ENCODE results near the gene PSTK. TPM values are rescaled to one million over a fixed set of nuclear protein-coding genes. Genes with fewer than 3 reads are reported as not detected.

The PSTK gene
- total and polyA plus RNA-seq, 2 of the 13 experiments (the other 11 are each of a cell fraction or from before 2014, with no cell fraction given): 8.2 to 9.3 TPM

DNA sequence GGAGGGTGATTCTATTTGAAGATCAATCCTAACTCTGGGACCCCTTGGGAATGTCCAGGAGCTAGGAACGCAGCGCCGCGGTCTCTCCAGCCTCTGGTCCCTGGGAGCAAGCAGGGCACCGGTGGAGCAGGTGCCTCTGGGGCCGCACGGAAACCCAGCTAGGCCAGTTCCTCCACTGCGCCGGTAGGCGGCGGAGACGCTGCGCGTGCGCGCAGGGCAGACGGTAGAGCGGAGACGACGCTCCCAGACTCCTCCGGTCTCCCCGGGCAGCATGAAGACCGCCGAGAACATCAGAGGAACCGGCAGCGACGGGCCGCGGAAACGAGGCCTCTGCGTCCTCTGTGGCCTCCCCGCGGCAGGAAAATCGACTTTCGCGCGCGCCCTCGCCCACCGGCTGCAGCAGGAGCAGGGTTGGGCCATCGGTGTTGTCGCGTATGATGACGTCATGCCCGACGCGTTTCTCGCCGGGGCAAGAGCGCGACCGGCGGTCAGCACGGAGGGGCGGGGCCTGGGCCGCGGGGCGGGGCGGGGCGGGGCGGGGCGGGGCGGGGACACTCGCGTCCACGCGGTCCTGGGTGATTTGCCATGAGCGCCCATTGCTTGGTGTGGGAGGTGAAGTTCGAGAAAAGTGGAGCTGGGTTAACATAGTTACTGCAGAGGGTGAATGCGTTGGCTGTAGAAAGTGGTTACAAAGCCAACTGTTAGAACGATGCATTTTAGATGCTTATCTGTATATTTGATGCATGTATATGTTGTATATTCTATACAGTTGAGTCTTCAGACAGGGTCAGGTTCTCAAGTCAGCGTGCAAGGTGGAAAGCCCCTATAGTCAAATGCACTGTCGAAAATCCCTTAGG lies at the start of gene PSTK (continued):
- TF ChIP-seq SCMH1 (CRISPR knock-in tag; IDR thresholded peaks at IDR 0.05; ENCODE audit: borderline replicate concordance) (no peak), ZNF557 (CRISPR knock-in tag; IDR thresholded peaks at IDR 0.05) (peak; percentile 88), CBX1 (IDR thresholded peaks at IDR 0.05; ENCODE audit: low read depth) (peak; percentile 39), ZNF619 (CRISPR knock-in tag; IDR thresholded peaks at IDR 0.05) (no peak), ZSCAN30 (CRISPR knock-in tag; IDR thresholded peaks at IDR 0.05) (no peak), CCAR2 (optimal IDR thresholded peaks at IDR 0.05; ENCODE audit: low read depth, low read length) (no peak), PRPF4 (IDR thresholded peaks at IDR 0.05; ENCODE audit: low read depth, low read length, poor library complexity, severe bottlenecking) (no peak), XBP1 (CRISPR knock-in tag; IDR thresholded peaks at IDR 0.05) (no peak), KLF15 (CRISPR knock-in tag; IDR thresholded peaks at IDR 0.05; ENCODE audit: borderline replicate concordance) (no peak), RFXAP (CRISPR knock-in tag; IDR thresholded peaks at IDR 0.05; ENCODE audit: borderline replicate concordance) (peak; percentile 66; the same call in 1 of the 2 replicates), TBP (CRISPR knock-in tag; IDR thresholded peaks at IDR 0.05) (no peak), MIER3 (CRISPR knock-in tag; IDR thresholded peaks at IDR 0.05; ENCODE audit: borderline replicate concordance) (no peak), HOXA3 (CRISPR knock-in tag; IDR thresholded peaks at IDR 0.05) (peak; percentile 99), HIVEP1 (CRISPR knock-in tag; IDR thresholded peaks at IDR 0.05) (0 out of 2 replicates have a peak, but pooled peaks have one; percentile 34), MZF1 (CRISPR knock-in tag; IDR thresholded peaks at IDR 0.05; ENCODE audit: borderline replicate concordance) (no peak), HOXA7 (CRISPR knock-in tag; IDR thresholded peaks at IDR 0.05) (no peak), ZNF451 (CRISPR knock-in tag; IDR thresholded peaks at IDR 0.05) (peak; percentile 57; the same call in 1 of the 2 replicates), ZNF333 (CRISPR knock-in tag; IDR thresholded peaks at IDR 0.05; ENCODE audit: borderline replicate concordance) (no peak), SMYD3 (CRISPR knock-in tag; IDR thresholded peaks at IDR 0.05) (no peak), NCOR1 (IDR thresholded peaks at IDR 0.05; ENCODE audit: borderline replicate concordance, low read length) (no peak), SP4 (CRISPR knock-in tag; IDR thresholded peaks at IDR 0.05) (peak; percentile 80), ISL2 (CRISPR knock-in tag; IDR thresholded peaks at IDR 0.05) (peak; percentile 70)
- TF ChIP-seq, protein P1, sequence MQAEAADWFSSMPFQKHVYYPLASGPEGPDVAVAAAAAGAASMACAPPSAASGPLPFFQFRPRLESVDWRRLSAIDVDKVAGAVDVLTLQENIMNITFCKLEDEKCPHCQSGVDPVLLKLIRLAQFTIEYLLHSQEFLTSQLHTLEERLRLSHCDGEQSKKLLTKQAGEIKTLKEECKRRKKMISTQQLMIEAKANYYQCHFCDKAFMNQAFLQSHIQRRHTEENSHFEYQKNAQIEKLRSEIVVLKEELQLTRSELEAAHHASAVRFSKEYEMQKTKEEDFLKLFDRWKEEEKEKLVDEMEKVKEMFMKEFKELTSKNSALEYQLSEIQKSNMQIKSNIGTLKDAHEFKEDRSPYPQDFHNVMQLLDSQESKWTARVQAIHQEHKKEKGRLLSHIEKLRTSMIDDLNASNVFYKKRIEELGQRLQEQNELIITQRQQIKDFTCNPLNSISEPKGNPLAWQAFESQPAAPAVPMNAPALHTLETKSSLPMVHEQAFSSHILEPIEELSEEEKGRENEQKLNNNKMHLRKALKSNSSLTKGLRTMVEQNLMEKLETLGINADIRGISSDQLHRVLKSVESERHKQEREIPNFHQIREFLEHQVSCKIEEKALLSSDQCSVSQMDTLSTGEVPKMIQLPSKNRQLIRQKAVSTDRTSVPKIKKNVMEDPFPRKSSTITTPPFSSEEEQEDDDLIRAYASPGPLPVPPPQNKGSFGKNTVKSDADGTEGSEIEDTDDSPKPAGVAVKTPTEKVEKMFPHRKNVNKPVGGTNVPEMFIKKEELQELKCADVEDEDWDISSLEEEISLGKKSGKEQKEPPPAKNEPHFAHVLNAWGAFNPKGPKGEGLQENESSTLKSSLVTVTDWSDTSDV (CRISPR knock-in tag; IDR thresholded peaks at IDR 0.05): peak; percentile 42; the same call in 1 of the 2 replicates
- TF ChIP-seq, protein P2, sequence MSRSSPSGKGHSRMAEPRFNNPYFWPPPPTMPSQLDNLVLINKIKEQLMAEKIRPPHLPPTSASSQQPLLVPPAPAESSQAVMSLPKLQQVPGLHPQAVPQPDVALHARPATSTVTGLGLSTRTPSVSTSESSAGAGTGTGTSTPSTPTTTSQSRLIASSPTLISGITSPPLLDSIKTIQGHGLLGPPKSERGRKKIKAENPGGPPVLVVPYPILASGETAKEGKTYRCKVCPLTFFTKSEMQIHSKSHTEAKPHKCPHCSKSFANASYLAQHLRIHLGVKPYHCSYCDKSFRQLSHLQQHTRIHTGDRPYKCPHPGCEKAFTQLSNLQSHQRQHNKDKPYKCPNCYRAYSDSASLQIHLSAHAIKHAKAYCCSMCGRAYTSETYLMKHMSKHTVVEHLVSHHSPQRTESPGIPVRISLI (CRISPR knock-in tag; IDR thresholded peaks at IDR 0.05; ENCODE audit: borderline replicate concordance): no peak
- TF ChIP-seq, protein P3, sequence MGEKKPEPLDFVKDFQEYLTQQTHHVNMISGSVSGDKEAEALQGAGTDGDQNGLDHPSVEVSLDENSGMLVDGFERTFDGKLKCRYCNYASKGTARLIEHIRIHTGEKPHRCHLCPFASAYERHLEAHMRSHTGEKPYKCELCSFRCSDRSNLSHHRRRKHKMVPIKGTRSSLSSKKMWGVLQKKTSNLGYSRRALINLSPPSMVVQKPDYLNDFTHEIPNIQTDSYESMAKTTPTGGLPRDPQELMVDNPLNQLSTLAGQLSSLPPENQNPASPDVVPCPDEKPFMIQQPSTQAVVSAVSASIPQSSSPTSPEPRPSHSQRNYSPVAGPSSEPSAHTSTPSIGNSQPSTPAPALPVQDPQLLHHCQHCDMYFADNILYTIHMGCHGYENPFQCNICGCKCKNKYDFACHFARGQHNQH (CRISPR knock-in tag; IDR thresholded peaks at IDR 0.05): peak; percentile 77
- TF ChIP-seq, protein P4, sequence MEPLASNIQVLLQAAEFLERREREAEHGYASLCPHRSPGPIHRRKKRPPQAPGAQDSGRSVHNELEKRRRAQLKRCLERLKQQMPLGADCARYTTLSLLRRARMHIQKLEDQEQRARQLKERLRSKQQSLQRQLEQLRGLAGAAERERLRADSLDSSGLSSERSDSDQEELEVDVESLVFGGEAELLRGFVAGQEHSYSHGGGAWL (CRISPR knock-in tag; IDR thresholded peaks at IDR 0.05): no peak; the same call in 1 of the 2 replicates
